Right cardiac atrium (tissue), 5 donors: Measurements from ENCODE around the gene DDX4. TPM values are rescaled to one million over a fixed set of nuclear protein-coding genes. Genes with fewer than 3 reads are reported as not detected.
"Not testable (repeated sequence)": the region's sequence is repeated elsewhere in the genome, so short reads cannot be mapped to it uniquely, and the experiment has no call there.

Experiments used
- ATAC-seq, 2 donors: fragments of 200-7000 bp; cut with Tn5 transposase; one replicate each; pipeline versions ENCODE4 v1.8.0 to v1.9.1; 2020; ENCODE audit warnings: moderate library complexity in 2 of 2, mild to moderate bottlenecking in 1 of 2
- DNase-seq, 3 donors: peaks; one replicate each; pipeline ENCODE4 v3.0.0-alpha.2; 2020
- H3K27ac ChIP-seq: one replicate; pipeline ENCODE4 v1.5.1; 2013; ENCODE audit warnings: mild to moderate bottlenecking, low read length, control low read depth, moderate library complexity
- H3K27me3 ChIP-seq: one replicate; pipeline ENCODE4 v1.6.1; 2013; ENCODE audit not compliant: control insufficient read depth, insufficient read depth
- H3K4me1 ChIP-seq: one replicate; pipeline ENCODE4 v1.6.1; 2013; ENCODE audit warnings: low read length; ENCODE audit not compliant: control insufficient read depth, insufficient read depth
- H3K4me3 ChIP-seq: one replicate; pipeline ENCODE4 v1.5.1; 2013; ENCODE audit warnings: low read length, control low read depth
- H3K9me3 ChIP-seq: one replicate; pipeline ENCODE4 v1.6.1; 2013; ENCODE audit warnings: low read length; ENCODE audit not compliant: control insufficient read depth
- WGBS: extraction: QIAGEN DNeasy Blood & Tissue Kit; methylation state at CpG from one replicate; pipeline ENCODE4 v1.1.7; 2013; 5-methylcytosine and 5-hydroxymethylcytosine counted together
- intact Hi-C, 4 donors: fragments of 100-400 bp; cut with DNase I; formaldehyde crosslinking; loops; one replicate each; pipeline versions ENCODE4 v1.11.0 to v1.14.0; 2022 to 2023
- polyA plus RNA-seq: library from polyadenylated mRNA; stranded (reverse); fragments of 200-250 nt; gene quantifications from one replicate; pipeline ENCODE4 v1.2.3, GENCODE V29; 2013
- total RNA-seq, 4 donors: library from RNA; stranded (reverse); fragmentation: NEBNext Ultra II Directional; extraction: Animal tissue kit (Norgen Biotek cat#: 25700); gene quantifications; one replicate each; pipeline ENCODE4 v1.2.1, GENCODE V29; 2021
- donor health status: healthy with polysubstance abuse.
- donor health status: DM: no; HTN: yes; CAD: no.
- donor health status: DM: no; HTN: no; CAD: no.
- donor health status: DM: no; HTN: yes; CAD: no; lungs with severe emphysema.
- donor health status: DM: yes; HTN: yes; CAD: no.

DDX4 gene
- total and polyA plus RNA-seq, 5 donors = not detected

GRCh38 chr5:55761721-55762120, 23.9 kb downstream of the DDX4 start:
- 95% methylated on average over 7 of the region's 7 CpGs for WGBS
- H3K4me1 ChIP-seq, ATAC-seq, DNase-seq, H3K27me3 ChIP-seq, H3K4me3 ChIP-seq, H3K27ac ChIP-seq, H3K9me3 ChIP-seq, intact Hi-C loops: not testable (repeated sequence)

DNA sequence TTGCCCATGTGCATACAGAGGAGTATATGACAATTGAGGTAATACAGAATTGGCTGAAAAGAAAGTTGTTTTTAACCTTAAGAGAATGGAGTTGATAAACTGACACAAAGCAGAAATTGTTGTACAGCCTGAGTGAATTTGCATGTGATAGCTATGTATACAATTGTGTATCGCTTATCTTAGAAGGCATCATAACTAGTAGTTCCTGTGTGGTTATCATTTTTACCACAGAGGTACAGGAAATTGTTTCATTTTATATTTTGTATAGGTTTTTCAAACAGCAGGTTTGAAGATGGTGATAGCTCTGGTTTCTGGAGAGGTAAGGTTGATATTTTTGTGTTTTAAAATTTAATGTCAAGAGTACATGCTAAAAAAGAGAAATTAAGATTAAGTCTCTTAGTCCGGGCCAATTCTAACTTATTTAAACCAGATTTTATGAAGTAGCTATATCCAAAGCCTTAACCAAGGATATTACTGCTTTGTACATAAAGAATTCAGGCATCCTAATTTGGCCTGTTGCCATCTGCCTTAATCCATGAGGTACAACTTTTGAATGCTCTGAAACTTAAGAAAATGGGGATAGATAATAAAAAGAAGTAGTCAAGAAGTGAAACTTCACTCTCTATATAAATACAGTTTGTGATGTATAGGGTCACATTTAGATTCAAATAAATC, 26.0 kb downstream of the DDX4 start:
- 79% methylated on average over 2 of the region's 2 CpGs for WGBS
- Histone ChIP-seq H3K27ac (no peak overlapping the region), H3K4me3 (no peak overlapping the region), H3K9me3 (no peaks in the 10 kb centered on the region), H3K4me1 (no peaks in the 10 kb centered on the region), H3K27me3 (no peaks in the 10 kb centered on the region)
- ATAC-seq (no peak), DNase-seq (no peak)
- intact Hi-C loops = no loop called here

GRCh38 chr5:55768279-55768678, 30.4 kb downstream of the DDX4 start:
- intact Hi-C loops = no loop called here
- no peak overlapping the region for H3K4me3 ChIP-seq
- ATAC-seq (no peak), DNase-seq (no peak)
- no peaks in the 10 kb centered on the region for H3K4me1 ChIP-seq
- 97% methylated on average over 2 of the region's 2 CpGs for WGBS
- H3K27ac ChIP-seq = no peak overlapping the region
- no peaks in the 10 kb centered on the region for H3K9me3 ChIP-seq
- H3K27me3 ChIP-seq = no peaks in the 10 kb centered on the region

DNA sequence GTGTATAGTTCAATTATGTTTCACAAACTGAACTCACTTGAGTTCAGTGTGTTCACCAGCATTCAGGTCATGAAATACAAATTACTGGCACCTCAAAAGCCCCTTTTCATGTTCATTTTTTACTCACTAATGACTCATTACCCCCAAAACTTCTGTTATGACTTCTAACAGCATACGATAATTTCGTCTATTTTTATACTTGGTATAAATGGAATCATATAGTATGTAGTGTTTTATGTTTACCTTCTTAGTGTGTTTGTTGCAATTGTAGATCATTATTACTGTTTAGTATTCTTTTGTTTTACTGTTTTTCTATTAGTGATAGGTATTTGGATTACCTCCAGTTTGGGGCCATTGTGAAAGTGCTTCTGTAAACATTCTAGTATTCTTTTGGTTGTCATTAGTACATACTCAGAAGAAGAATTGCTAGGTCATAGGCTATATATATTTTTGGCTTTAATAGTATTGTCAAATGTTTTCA, 33.4 kb downstream of the DDX4 start:
- Histone ChIP-seq H3K9me3 (no peaks in the 10 kb centered on the region), H3K27ac (no peak overlapping the region), H3K4me1 (no peaks in the 10 kb centered on the region), H3K27me3 (no peaks in the 10 kb centered on the region), H3K4me3 (no peak overlapping the region)
- intact Hi-C loops = no loop called here
- DNase-seq = no peak
- WGBS = 86% methylated on average over 2 of the region's 2 CpGs
- ATAC-seq = no peak

DNA sequence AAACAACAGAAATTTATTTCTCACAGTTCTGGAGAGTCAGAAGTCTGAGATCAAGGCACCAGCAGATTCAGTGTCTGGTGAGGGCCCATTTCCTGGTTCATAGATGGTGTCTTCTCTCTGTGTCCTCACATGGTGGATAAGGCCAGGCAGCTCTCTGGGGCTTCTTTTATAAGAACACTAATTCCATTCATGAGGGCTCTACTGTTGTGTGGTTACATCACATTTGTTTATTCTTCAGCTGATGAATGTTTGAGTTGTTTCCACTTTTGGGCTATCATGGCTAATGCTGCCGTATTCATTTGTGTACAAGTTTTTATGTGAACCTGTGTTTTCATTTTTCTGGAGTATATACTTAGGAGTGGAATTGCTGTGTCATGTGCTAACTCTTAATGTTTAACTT, 35.2 kb downstream of the DDX4 start:
- no peak overlapping the region for H3K4me3 ChIP-seq
- 94% methylated on average over 1 of the region's 1 CpG for WGBS
- no peak for DNase-seq
- intact Hi-C loops = no loop called here
- no peaks in the 10 kb centered on the region for H3K4me1 ChIP-seq
- no peaks in the 10 kb centered on the region for H3K9me3 ChIP-seq
- no peak overlapping the region for H3K27ac ChIP-seq
- no peak for ATAC-seq
- H3K27me3 ChIP-seq = no peaks in the 10 kb centered on the region

DNA sequence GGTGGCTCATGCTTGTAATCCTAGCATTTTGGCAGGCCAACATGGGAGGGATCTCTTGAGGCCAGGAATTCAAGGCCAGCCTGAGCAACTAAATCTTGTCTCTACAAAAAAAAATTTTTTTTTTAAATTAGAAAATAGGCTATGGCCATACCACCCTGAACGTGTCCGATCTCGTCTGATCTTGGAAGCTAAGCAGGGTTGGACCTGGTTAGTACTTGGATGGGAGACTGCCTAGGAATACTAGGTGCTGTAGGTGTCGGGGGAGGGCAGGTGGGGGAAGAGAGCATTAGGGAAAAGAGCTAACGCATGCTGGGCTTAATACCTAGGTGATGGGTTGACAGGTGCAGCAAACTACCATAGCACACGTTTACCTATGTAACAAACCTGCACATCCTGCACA, 39.5 kb downstream of the DDX4 start:
- H3K27ac ChIP-seq = no peak overlapping the region
- WGBS = 88% methylated on average over 6 of the region's 6 CpGs

GRCh38 chr5:55800924-55801323, 63.1 kb downstream of the DDX4 start:
- intact Hi-C loops = no loop called here
- H3K4me1 ChIP-seq = no peaks in the 10 kb centered on the region
- H3K4me3 ChIP-seq = no peak overlapping the region
- 93% methylated on average over 6 of the region's 6 CpGs for WGBS
- H3K27me3 ChIP-seq = no peaks in the 10 kb centered on the region
- no peak for ATAC-seq
- no peak overlapping the region for H3K27ac ChIP-seq
- DNase-seq = no peak
- no peaks in the 10 kb centered on the region for H3K9me3 ChIP-seq

More for the DNA sequence above, 39.5 kb downstream of the DDX4 start:
- DNase-seq = no peak
- Histone ChIP-seq H3K4me3 (no peak overlapping the region), H3K9me3 (no peaks in the 10 kb centered on the region), H3K27me3 (no peaks in the 10 kb centered on the region), H3K4me1 (no peaks in the 10 kb centered on the region)
- intact Hi-C loops = no loop called here
- no peak for ATAC-seq

- intact Hi-C loops, DNase-seq, H3K27me3 ChIP-seq, H3K27ac ChIP-seq, ATAC-seq, H3K4me1 ChIP-seq, H3K4me3 ChIP-seq, H3K9me3 ChIP-seq: not testable (repeated sequence)
- 89% methylated on average over 7 of the region's 7 CpGs for WGBS
These were observed 71.0 kb downstream of the DDX4 start for GRCh38 chr5:55808814-55809213.

- 85% methylated on average over 4 of the region's 4 CpGs for WGBS
- H3K27ac ChIP-seq, H3K27me3 ChIP-seq, DNase-seq, H3K9me3 ChIP-seq, ATAC-seq, intact Hi-C loops, H3K4me3 ChIP-seq, H3K4me1 ChIP-seq: not testable (repeated sequence)
These were observed 78.1 kb downstream of the DDX4 start for GRCh38 chr5:55815939-55816338.

DNA sequence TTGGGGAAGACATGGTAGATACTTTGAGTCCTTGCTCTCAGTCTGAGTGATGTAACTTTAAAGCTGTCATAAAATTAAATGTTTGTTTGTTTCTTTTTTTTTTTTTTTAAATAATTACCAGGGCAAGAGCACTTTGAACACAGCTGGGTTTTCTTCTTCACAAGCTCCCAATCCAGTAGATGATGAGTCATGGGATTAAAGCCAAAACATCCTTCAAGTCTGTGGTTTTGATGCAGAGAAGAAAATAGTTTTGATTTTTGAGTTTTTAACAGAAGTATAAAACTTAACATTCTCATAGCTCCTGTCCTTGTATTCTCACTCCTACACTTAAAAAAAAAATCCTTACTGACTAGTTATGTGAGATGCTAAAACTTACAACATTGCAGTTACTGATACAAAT, 78.5 kb downstream of the DDX4 start:
- no peaks in the 10 kb centered on the region for H3K4me1 ChIP-seq
- no peaks in the 10 kb centered on the region for H3K9me3 ChIP-seq
- intact Hi-C loops = no loop called here
- no peak overlapping the region for H3K27ac ChIP-seq
- no peak for DNase-seq
- H3K27me3 ChIP-seq = peaks cover 3% of the 10 kb centered on the region
- no peak overlapping the region for H3K4me3 ChIP-seq
- ATAC-seq = no peak

DNA sequence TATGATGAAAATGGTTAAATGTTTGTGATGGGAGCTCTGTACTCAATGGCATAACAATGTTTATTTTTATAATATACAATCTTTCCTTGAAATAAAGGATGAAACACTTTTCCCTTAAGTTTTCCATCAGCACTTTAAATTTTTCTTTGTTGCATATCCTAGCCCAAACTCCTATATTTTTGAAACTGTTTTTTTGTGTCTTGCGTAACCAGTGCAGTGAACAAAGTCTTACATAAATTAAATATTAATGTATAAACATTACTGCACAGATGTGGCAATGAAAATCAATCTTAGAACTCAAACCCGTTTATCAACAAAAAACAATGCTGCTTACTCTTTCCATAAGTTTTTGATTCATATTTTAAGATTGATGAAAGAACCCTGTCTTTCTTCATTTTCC, 79.2 kb downstream of the DDX4 start:
- ATAC-seq (no peak), DNase-seq (no peak)
- Histone ChIP-seq H3K4me3 (no peak overlapping the region), H3K27me3 (peaks cover 3% of the 10 kb centered on the region), H3K27ac (no peak overlapping the region), H3K9me3 (no peaks in the 10 kb centered on the region), H3K4me1 (no peaks in the 10 kb centered on the region)
- intact Hi-C loops = no loop called here
- 87% methylated on average over 2 of the region's 2 CpGs for WGBS

- Histone ChIP-seq H3K4me3 (no peak overlapping the region), H3K9me3 (no peaks in the 10 kb centered on the region), H3K4me1 (no peaks in the 10 kb centered on the region), H3K27me3 (peaks cover 3% of the 10 kb centered on the region), H3K27ac (no peak overlapping the region)
- ATAC-seq = no peak
- intact Hi-C loops = no loop called here
- DNase-seq = no peak
- WGBS = 81% methylated on average over 6 of the region's 6 CpGs
These were observed 82.6 kb downstream of the DDX4 start for GRCh38 chr5:55820488-55820887.
